ENCODE measurements around the gene SDK1. TPM values are rescaled to one million over a fixed set of nuclear protein-coding genes. Genes with fewer than 3 reads are reported as not detected.
"Not testable (repeated sequence)": the region's sequence is repeated elsewhere in the genome, so short reads cannot be mapped to it uniquely, and the experiment has no call there.

SDK1 gene
- total and polyA plus RNA-seq, 12 donors, result 1.0 to 5.3 (median 3.2) TPM

- no peak for ATAC-seq
- WGBS, 2 donors, result 88 to 91% methylated on average over 4 of the region's 4 CpGs
- DNase-seq, result no peak
These were observed 948.2 kb downstream of the SDK1 start for GRCh38 chr7:4249241-4249640.

GRCh38 chr7:4255336-4255735 is 954.3 kb downstream of the SDK1 start:
- Histone ChIP-seq H3K36me3 (no peaks in the 10 kb centered on the region), H3K27me3 (no peaks in the 10 kb centered on the region), H3K9me3 (peaks cover 0 to 49% (median 5%) of the 10 kb centered on the region in 11 donors), H3K4me3 (no peak overlapping the region), H3K4me1 (no peaks in the 10 kb centered on the region), H3K27ac (no peak overlapping the region)
- ATAC-seq (no peak), DNase-seq (no peak)
- 95 to 96% methylated on average over 6 of the region's 6 CpGs for WGBS, 2 donors
- no peak for TF ChIP-seq CTCF (IDR thresholded peaks at IDR 0.05)
- intact Hi-C loops (cut with DNase I), result no loop called here

More at GRCh38 chr7:4249241-4249640, 948.2 kb downstream of the SDK1 start:
- Histone ChIP-seq H3K9me3 (peaks cover 0 to 43% (median 6%) of the 10 kb centered on the region in 11 donors), H3K27me3 (no peaks in the 10 kb centered on the region), H3K4me1 (no peaks in the 10 kb centered on the region), H3K27ac (no peak overlapping the region), H3K36me3 (no peaks in the 10 kb centered on the region), H3K4me3 (no peak overlapping the region)
- intact Hi-C loops (cut with DNase I), result no loop called here
- no peak for TF ChIP-seq CTCF (IDR thresholded peaks at IDR 0.05)

- H3K27ac ChIP-seq, result no peak overlapping the region
- no peaks in the 10 kb centered on the region for H3K27me3 ChIP-seq
- WGBS, 2 donors, result 72 to 75% methylated on average over 8 of the region's 8 CpGs
- ATAC-seq (no peak), DNase-seq (no peak)
- intact Hi-C loops (cut with DNase I), result no loop called here
- no peaks in the 10 kb centered on the region for H3K36me3 ChIP-seq
- no peak for TF ChIP-seq CTCF (IDR thresholded peaks at IDR 0.05)
- H3K4me1 ChIP-seq, result no peaks in the 10 kb centered on the region
- H3K9me3 ChIP-seq, result peaks cover 0 to 40% (median 4%) of the 10 kb centered on the region in 11 donors
- H3K4me3 ChIP-seq, result no peak overlapping the region
These were observed 955.2 kb downstream of the SDK1 start for GRCh38 chr7:4256286-4256685.

- TF ChIP-seq CTCF (IDR thresholded peaks at IDR 0.05), result no peak
- no peak overlapping the region for H3K27ac ChIP-seq
- 85 to 89% methylated on average over 15 of the region's 15 CpGs for WGBS, 2 donors
- H3K4me1 ChIP-seq, result peaks cover 0 to 3% (median 0%) of the 10 kb centered on the region in 9 donors
- H3K4me3 ChIP-seq, result no peak overlapping the region
- H3K27me3 ChIP-seq, result no peaks in the 10 kb centered on the region
- ATAC-seq (no peak), DNase-seq (no peak)
- no peaks in the 10 kb centered on the region for H3K36me3 ChIP-seq
- intact Hi-C loops (cut with DNase I), result no loop called here
- peaks cover 0 to 29% (median 0%) of the 10 kb centered on the region in 11 donors for H3K9me3 ChIP-seq
These were observed 956.4 kb downstream of the SDK1 start for GRCh38 chr7:4257146-4258111.

GRCh38 chr7:4260116-4260515 is 959.1 kb downstream of the SDK1 start:
- ATAC-seq; intact Hi-C loops (cut with DNase I); H3K4me3 ChIP-seq; H3K36me3 ChIP-seq; DNase-seq; H3K27ac ChIP-seq; H3K27me3 ChIP-seq; H3K4me1 ChIP-seq: not testable (repeated sequence)
- 91 to 92% methylated on average over 15 of the region's 15 CpGs for WGBS, 2 donors
- H3K9me3 ChIP-seq, result peaks cover 0 to 12% (median 0%) of the 10 kb centered on the region in 11 donors

Measured in heart right ventricle (tissue), 16 donors.